ENCODE data around the gene TRIP13.

Gene TRIP13

GRCh38 chr5:962801-963200 lies 70.1 kb downstream of the TRIP13 start:
- no peak overlapping the region for H3K27ac ChIP-seq
- TF ChIP-seq CTCF (conservative IDR thresholded peaks at IDR 0.05): no peak

GRCh38 chr5:963310-963672 lies 70.6 kb downstream of the TRIP13 start:
- TF ChIP-seq CTCF (conservative IDR thresholded peaks at IDR 0.05): no peak
- H3K27ac ChIP-seq: no peak overlapping the region

GRCh38 chr5:963673-964531 lies 71.2 kb downstream of the TRIP13 start:
- no peak for TF ChIP-seq CTCF (conservative IDR thresholded peaks at IDR 0.05)
- no peak overlapping the region for H3K27ac ChIP-seq

- no peak for TF ChIP-seq CTCF (conservative IDR thresholded peaks at IDR 0.05)
- no peak overlapping the region for H3K27ac ChIP-seq
Observed at GRCh38 chr5:964821-965220, 72.1 kb downstream of the TRIP13 start.

- no peak for TF ChIP-seq CTCF (conservative IDR thresholded peaks at IDR 0.05)
Observed at GRCh38 chr5:965604-966344, 73.1 kb downstream of the TRIP13 start.

GRCh38 chr5:966345-966710 lies 73.6 kb downstream of the TRIP13 start:
- TF ChIP-seq CTCF (conservative IDR thresholded peaks at IDR 0.05): no peak
- no peak overlapping the region for H3K27ac ChIP-seq

More at GRCh38 chr5:965604-966344, 73.1 kb downstream of the TRIP13 start:
- no peak overlapping the region for H3K27ac ChIP-seq

GRCh38 chr5:966941-967340 lies 74.3 kb downstream of the TRIP13 start:
- no peak overlapping the region for H3K27ac ChIP-seq
- TF ChIP-seq CTCF (conservative IDR thresholded peaks at IDR 0.05): no peak
